SIG-M5 (cell line): ENCODE data around the gene CENPP.

Source experiments
- DNase-seq: peaks from one replicate; lab custom pipeline; 2025; lab: John Stamatoyannopoulos, UW

Gene CENPP

GRCh38 chr9:92480986-92481633 lies 155.4 kb downstream of the CENPP start:
- no peak for DNase-seq

- no peak for DNase-seq
These were observed 156.6 kb downstream of the CENPP start, which contains the start of gene ASPN for GRCh38 chr9:92482329-92482728. ASPN (minus strand) TSS chr9:92482506.

DNA sequence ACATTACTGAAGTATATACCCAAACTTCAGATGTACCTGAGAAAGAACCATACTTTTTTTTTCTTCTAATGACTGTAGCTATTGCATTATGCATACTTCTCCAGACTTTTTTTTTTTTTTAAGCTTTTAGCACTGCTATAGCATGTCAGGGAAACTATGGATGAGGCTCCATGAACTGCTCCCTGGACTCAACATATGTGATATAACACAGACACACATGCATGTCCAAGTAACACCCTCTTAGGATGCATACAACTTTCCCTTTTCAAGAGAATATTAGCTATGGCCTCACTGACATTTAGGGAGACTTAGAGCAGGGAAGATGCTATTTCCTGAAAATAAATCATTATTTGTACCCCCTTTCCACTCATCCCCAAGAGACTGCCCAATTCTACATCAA lies 157.1 kb downstream of the CENPP start:
- no peak for DNase-seq

DNA sequence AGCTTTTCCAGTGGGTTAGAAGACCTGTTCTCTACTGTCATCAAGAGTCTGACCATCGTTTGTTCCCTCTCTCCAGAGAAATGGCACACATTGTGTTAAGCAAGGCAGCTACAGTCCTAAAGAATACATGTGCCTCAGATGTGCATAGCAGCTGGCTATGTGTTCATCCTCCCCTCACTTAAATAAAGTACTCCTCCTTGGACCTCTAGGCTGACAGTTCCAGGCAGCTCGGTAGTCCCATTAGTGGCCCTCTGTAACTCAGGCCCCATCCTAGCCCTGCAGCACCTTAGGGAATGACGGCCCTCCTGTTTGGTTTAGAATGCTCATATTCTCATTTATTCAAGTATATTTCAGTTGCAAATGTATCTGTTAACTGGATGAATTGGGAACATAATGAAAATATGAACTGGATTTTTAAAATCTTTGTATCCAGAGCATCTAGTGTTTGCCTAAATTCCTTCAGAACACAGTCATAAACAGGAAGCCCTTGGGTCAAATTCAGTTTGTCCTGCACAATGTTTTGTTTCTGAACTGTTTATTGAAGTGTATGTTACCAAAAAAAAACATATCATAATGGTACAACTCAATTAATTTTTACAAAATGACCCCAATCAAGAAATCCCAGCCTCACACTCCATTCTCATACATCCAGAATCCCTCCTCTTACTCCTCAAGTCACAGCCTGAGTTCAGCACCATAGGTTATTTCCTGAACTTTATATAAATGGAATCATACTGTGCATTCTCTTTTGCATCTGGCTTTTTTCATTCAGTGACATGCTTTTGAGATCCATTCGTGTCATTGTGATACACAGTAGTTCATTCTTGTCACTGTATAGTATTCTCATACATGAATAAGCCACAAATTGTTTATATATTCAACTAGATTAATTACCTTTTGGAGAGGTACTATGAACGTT lies 158.1 kb downstream of the CENPP start:
- no peak for DNase-seq

DNA sequence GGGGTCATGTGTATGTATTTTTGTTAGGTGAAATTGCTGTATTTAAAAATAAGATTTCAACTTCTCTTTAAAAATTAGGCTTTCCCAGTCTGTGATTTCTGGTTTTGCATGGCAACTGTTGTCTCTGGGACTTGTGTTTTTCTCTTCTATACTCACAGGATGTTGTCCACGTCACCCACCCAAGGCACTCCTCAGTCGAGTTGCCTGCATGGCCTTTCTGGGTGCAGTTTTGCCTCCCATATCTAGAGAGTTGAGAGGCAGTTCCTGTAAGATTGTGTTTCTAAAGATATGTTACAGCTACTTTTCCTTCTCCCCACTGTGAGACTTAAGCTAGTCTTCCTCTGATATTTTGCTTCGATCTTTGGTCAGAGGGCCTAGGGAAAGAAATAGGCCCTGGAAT lies 158.8 kb downstream of the CENPP start:
- DNase-seq = no peak

GRCh38 chr9:92486371-92486770 lies 160.6 kb downstream of the CENPP start:
- no peak for DNase-seq

GRCh38 chr9:92488681-92489550 lies 163.2 kb downstream of the CENPP start:
- DNase-seq = no peak

DNA sequence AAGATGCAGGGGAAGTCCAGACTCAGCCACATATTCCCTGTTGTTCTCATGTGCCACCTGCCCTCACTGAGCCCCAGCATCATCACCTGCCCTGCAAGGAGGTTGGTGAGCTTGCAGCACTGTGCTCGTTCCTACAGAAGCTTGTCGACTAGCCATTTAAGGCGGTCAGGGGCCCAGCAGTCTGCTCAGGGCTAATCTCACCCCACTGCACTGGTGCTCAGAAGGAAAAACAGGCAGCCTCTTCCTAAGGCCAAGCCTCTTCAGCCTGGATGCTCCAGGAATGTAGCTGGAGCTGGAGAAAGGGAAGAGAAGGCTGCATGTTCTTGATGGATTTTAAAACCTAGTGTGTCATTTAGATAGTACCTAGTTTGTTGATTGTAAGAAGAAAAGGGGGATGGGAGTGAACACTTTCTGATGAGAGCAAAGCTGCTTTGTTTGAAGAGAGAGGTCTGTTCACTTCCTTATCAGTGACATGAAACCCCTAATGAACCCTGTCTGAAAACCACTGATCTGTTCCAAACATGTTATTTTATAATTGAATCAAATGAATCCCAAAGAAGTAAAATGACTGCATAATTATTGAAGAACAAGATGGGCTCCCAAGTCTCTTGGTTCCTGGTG lies 167.1 kb downstream of the CENPP start:
- no peak for DNase-seq

DNA sequence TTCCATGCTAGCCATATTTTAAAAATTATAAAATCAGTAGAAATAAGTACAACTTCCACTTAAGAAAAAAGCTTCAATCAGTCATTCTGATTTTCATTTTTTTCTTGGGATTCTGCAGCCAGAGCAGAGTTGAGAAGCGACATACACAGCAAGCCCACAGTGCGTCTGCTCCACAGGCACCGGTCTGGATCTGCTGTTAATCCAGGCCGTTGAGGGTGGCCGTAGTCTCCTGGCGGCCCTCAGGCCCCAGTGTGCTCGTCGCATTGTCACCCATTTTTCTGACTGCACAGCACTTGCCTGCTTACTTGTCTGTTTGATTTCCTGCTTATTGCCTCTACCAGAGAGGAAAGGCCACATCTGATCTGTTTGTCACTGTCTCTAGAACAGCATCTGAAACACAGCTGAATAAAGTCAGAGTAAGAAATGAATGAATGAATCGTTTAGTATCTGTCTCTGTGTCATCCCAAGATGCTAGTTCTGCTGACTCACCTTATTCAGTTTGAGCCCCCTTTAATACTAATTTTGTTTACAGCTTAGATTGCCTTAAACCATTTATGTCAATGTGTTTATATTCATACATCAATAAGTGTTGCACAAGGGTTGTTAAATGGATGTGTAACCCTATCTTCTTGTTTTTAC lies 168.1 kb downstream of the CENPP start:
- no peak for DNase-seq

DNA sequence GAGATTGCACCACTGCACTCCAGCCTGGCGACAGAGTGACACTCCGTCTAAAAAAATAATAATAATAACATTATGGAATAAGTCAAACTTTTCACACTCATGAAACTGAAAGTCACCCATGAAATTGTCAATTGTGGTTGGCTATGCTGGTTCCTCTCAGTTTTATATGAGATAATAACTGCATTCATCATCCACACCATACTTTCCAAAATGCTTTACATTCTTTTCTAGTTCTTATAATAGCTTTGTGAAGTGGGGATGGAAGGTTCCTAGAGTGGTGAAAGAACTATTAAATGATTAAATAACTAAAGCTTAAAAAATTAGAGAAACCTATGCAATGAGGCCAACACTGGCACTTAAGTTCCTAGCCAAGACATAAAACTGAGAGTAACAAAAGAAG lies 169.1 kb downstream of the CENPP start:
- no peak for DNase-seq

DNA sequence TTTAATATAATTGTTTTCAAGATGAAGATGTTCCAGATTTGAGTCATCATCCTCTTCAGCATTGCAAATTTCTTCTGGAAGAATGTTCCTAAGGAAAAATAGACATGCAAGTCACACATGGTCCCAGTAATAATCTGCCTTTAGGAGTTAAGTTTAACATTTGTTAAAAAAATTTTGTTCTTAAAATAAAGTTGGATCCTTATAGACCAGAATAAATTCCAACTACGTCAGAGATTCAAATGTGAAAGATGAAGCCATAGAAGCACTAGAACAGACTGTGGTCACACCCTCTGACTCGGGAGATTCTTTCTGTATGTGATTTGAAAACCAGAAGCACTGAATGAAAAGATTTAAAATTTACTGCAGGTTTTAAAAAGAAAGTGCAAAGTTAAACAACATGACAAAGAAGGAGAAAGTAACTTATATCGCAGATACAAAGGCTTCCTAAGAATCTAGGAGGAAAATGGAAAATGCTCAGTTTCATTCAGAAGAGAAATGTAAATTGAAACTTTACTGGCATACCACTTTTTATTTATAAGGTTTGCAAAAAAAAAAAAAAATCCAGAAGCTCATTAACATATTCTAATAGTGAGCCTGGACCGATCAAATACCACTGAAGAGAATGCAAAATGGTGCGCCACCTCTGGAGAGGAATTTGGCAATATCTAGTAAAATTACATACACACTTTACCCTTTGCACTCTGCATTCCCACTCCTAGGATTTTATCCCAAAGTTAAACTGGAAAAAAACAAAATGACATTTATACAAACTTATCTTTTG lies 170.8 kb downstream of the CENPP start:
- no peak for DNase-seq

GRCh38 chr9:92499701-92500100 lies 173.9 kb downstream of the CENPP start:
- DNase-seq = no peak

DNA sequence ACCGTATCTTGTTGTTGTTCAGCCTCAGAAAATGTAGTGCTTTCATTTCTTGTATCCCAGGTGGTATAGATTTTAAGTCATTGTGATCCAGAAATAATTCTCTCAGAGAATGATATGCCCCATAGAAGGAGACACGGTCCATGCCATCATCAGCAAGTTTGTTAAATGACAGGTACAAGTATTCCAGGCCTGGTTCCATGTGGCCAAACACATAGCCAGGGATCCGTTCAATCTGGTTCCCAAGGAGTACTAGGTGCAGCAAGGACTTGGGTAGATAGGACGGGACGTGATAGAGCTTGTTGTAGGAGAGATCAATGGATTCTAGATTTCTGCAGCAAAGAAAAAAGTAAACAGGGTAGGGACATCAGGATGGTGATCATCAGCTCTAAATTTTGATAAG lies 175.0 kb downstream of the CENPP start:
- no peak for DNase-seq

- no peak for DNase-seq
These were observed 176.1 kb downstream of the CENPP start for GRCh38 chr9:92501671-92502393.

DNA sequence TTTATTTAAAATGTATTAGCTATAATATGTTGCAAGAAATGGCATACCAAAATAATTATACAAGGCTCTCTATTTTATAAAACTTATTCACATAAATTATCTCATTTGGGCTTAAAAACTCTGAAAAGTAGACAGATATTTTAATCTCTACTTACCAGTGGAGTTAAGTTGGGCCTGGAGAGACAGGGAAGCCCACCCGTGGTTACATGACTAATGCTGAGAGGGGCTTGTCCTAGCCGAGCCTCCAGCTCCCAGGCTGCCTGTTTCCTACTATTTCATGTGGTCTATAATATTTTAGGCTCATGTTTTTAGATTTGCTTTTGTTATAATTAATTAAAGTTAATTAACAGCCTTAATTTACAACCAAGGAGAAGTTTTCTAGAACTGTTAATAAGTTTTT lies 177.4 kb downstream of the CENPP start:
- no peak for DNase-seq

DNA sequence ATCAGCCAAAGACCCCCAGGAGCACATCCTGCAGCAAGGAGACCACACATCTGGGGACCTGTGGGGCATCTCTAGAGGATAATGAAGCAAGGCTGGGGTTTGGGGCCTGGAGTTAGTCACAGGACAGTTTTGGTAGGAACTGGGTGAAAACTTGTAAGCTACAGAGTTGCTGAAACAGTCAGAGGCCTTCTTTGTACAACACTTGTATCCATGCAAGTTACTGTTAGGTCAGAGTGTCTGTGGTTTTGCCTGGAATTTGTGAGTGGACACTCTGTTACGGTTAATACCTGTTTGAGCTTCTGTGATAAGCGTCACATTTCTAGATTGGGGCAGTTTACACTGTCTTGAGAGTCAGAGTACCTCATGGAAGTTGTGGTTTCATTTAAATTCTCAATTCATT lies 179.1 kb downstream of the CENPP start:
- no peak for DNase-seq

DNA sequence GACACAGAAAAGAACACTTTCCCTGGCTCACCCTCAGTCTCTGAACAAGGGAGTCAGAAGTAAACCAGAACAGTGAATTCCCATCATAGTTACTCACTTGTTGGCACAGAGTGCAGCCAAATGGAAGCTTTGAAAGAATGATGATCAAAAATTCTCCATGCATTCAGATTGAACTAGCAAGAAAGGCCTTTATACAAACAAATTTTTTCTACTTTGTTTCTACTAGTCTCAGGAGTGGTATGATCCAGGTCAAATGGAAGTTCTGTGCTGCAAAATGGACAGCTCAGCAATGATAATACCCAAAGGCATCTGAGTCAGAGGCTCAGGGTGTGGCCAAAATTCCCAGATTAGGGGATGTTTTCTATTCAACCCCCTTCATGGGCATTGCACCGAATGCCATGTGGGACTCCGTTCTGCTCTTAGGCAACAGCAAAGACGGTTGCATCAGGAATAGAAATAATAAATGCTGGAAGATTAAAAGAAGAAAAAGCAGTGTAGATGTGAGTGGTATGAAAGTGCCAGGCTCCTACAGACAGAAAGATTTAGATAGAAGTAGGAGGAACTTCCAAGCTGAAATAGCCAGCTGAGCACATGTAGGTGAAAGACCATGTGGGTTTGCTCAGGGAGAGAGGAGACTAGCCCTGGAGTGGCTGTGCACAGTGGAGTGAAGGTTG lies 180.6 kb downstream of the CENPP start:
- no peak for DNase-seq

DNA sequence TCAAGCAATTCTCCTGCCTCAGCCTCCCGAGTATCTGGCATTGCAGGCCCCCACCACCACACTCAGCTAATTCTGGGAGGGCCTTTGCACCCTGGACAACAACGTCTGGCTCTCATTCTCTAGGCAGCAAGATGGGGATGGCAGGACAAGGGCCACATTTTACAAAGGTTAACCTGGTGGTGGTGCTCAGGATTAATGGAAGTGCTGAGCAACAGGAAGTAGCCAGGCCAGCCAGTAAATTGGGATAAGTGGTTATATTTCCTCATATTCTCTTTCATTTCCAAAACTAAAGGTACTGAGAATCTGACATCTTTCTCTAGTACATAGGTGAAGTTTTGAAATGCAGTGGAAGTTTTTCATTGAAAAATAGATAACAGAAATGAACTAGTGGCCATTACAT lies 181.3 kb downstream of the CENPP start:
- no peak for DNase-seq

- DNase-seq = no peak
These were observed 181.7 kb downstream of the CENPP start for GRCh38 chr9:92507496-92507895.
